Osteoblast (primary cell): ENCODE results near the gene FREM1. TPM values are rescaled to one million over a fixed set of nuclear protein-coding genes. Genes with fewer than 3 reads are reported as not detected.

ENCODE experiments used
- DNase-seq: peaks from one replicate; pipeline ENCODE4 v3.0.0; 2011; ENCODE audit warnings: low spot score, mixed read lengths; ENCODE audit not compliant: insufficient read length; ENCODE audit errors: missing footprints
- H2AFZ ChIP-seq: 2 replicates; pipeline ENCODE4 v1.6.0; 2011; ENCODE audit warnings: mild to moderate bottlenecking, low read length
- H3K27ac ChIP-seq: 2 replicates; pipeline ENCODE4 v1.5.1; 2011; ENCODE audit warnings: mild to moderate bottlenecking, low read depth, low read length, moderate library complexity
- H3K27me3 ChIP-seq: 2 replicates; pipeline ENCODE4 v1.6.0; 2012; ENCODE audit warnings: mild to moderate bottlenecking, control low read depth, inconsistent platforms, low read length, moderate library complexity; ENCODE audit not compliant: insufficient read depth
- H3K36me3 ChIP-seq: 2 replicates; pipeline ENCODE4 v1.5.1; 2011; ENCODE audit warnings: mild to moderate bottlenecking, low read length, control low read depth, moderate library complexity; ENCODE audit not compliant: insufficient read depth
- H3K4me1 ChIP-seq: 2 replicates; pipeline ENCODE4 v1.5.1; 2011; ENCODE audit warnings: mild to moderate bottlenecking, low read length, control low read depth, moderate library complexity; ENCODE audit not compliant: insufficient read depth
- H3K4me2 ChIP-seq: 2 replicates; pipeline ENCODE4 v1.6.0; 2011; ENCODE audit warnings: mild to moderate bottlenecking, low read length; ENCODE audit not compliant: insufficient read depth
- H3K4me3 ChIP-seq: fragments of 200-600 bp; sonication (generic); 3 replicates; pipeline ENCODE4 v1.5.1; 2012; ENCODE audit warnings: mild to moderate bottlenecking, low read length, inconsistent platforms; ENCODE audit not compliant: insufficient read depth
- H3K79me2 ChIP-seq: 2 replicates; pipeline ENCODE4 v1.6.0; 2012; ENCODE audit warnings: mild to moderate bottlenecking, low read length, control low read depth, inconsistent platforms; ENCODE audit not compliant: insufficient read depth
- H3K9me3 ChIP-seq: 2 replicates; pipeline ENCODE4 v1.5.1; 2011; ENCODE audit warnings: low read depth, low read length, control low read depth
- H4K20me1 ChIP-seq: 2 replicates; pipeline ENCODE4 v1.6.0; 2012; ENCODE audit warnings: mild to moderate bottlenecking, low read length, control low read depth; ENCODE audit not compliant: insufficient read depth
- total RNA-seq: library from RNA; depleted of rRNA; stranded (reverse); fragments of >200 nt; gene quantifications from 2 replicates; pipeline ENCODE4 v1.2.3, GENCODE V29; 2012
- TF ChIP-seq, protein P1 (sequence below): IDR thresholded peaks from 2 replicates; pipeline ENCODE4 v1.5.1; 2011; ENCODE audit warnings: mild to moderate bottlenecking, low read depth, low read length, moderate library complexity; ENCODE audit errors: extremely low read depth

The FREM1 gene
- total RNA-seq, 1 donor: 0.72 TPM

DNA sequence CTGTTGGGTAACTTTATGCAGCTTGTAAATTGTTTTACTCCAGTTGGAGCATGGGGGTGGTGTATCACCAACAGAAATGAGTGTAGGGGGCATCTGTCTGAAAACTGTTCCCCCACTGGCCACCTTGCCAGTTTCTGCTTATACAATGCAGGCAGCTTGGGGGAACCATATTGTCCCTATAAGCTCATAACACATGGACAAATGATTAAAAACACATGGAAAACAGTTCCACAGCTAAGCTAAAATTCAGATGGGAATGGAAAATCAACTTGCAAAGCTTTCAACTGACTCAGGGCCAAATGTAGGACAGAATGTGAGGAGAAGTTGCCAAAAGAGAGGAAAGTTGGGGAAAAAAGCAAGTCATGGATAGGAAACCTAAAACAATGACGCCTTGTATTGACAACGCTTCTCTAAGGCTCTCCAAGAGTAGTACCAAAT lies 179.7 kb downstream of the FREM1 start:
- no peaks in the 10 kb centered on the region for H3K36me3 ChIP-seq

DNA sequence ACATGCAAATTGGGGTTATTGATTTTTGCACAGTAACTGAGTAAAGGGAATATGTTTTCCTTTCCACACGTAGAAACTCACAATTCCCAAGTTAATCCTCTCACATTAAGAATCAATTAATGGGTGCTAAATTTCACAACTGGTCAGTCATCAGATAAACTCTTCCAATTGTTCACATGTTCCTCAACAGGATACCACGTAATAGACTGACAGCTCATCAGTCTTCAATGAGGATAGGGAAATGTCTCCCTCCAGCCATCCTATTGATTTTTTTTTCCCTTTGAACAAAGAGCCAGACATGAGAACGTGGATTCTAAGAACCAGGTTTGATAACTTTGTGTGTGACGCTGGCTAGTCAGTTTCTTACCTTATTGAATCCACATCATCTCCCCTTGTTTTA lies 186.9 kb downstream of the FREM1 start:
- H3K9me3 ChIP-seq: no peaks in the 10 kb centered on the region
- H3K4me2 ChIP-seq: no peak overlapping the region
- no peaks in the 10 kb centered on the region for H4K20me1 ChIP-seq
- H3K79me2 ChIP-seq: no peaks in the 10 kb centered on the region
- no peak overlapping the region for H2AFZ ChIP-seq
- no peaks in the 10 kb centered on the region for H3K4me1 ChIP-seq
- TF ChIP-seq, protein P1, sequence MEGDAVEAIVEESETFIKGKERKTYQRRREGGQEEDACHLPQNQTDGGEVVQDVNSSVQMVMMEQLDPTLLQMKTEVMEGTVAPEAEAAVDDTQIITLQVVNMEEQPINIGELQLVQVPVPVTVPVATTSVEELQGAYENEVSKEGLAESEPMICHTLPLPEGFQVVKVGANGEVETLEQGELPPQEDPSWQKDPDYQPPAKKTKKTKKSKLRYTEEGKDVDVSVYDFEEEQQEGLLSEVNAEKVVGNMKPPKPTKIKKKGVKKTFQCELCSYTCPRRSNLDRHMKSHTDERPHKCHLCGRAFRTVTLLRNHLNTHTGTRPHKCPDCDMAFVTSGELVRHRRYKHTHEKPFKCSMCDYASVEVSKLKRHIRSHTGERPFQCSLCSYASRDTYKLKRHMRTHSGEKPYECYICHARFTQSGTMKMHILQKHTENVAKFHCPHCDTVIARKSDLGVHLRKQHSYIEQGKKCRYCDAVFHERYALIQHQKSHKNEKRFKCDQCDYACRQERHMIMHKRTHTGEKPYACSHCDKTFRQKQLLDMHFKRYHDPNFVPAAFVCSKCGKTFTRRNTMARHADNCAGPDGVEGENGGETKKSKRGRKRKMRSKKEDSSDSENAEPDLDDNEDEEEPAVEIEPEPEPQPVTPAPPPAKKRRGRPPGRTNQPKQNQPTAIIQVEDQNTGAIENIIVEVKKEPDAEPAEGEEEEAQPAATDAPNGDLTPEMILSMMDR: no peak
- no peaks in the 10 kb centered on the region for H3K36me3 ChIP-seq
- no peak for DNase-seq
- H3K27me3 ChIP-seq: peaks cover 6% of the 10 kb centered on the region
- no peak overlapping the region for H3K4me3 ChIP-seq
- H3K27ac ChIP-seq: no peak overlapping the region

More for the DNA sequence above, 179.7 kb downstream of the FREM1 start:
- Histone ChIP-seq H2AFZ (no peak overlapping the region), H3K9me3 (no peaks in the 10 kb centered on the region), H4K20me1 (no peaks in the 10 kb centered on the region), H3K4me1 (no peaks in the 10 kb centered on the region), H3K27me3 (peaks cover 3% of the 10 kb centered on the region), H3K4me3 (no peak overlapping the region), H3K27ac (no peak overlapping the region), H3K4me2 (no peak overlapping the region), H3K79me2 (no peaks in the 10 kb centered on the region)
- no peak for DNase-seq
- TF ChIP-seq, protein P1: no peak

DNA sequence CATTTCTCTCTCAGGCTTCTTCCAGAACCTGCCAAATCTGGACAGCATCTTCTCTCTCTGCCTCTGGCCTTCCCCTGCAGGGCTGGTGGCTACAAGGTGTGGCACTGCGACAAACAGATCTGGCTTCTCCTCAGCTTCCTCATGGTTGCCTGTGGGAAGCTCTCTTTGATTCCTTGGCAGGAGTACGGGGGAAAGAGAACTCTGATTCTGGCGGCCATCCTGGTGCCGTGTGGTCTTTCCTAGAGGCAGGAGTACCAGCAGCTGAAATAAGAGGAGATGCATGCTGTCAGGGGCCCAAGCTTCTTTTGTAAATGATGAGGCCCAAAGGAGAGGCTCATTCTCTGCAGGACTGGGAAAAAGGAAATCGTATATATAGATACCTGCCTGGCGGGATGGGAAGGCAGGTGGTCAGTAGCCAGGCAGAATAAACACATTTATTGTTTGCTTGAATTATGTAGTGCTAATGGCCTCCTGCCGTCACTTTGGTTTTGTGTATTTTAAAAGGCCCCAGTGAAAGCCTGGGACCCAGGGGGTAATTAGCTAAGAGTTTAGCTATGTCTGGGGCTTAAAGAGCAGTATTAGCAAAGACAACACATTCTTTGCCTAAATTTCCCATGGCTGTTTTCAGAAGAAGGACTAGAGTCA lies 187.7 kb downstream of the FREM1 start, which contains the start of gene CER1:
Gene CER1 (minus strand): TSS at position 343 of the 645 bp plus-strand sequence. CDS start 61 bp downstream, at position 282.
- no peaks in the 10 kb centered on the region for H3K4me1 ChIP-seq
- no peak for DNase-seq
- H3K4me2 ChIP-seq: no peak within 1 kb of the TSS
- no peaks in the 10 kb centered on the region for H3K79me2 ChIP-seq
- TF ChIP-seq, protein P1: no peak
- no peaks in the 10 kb centered on the region for H3K9me3 ChIP-seq
- H3K36me3 ChIP-seq: no peaks in the 10 kb centered on the region
- peaks cover 6% of the 10 kb centered on the region for H3K27me3 ChIP-seq
- no peak within 1 kb of the TSS for H2AFZ ChIP-seq
- H3K27ac ChIP-seq: no peak within 1 kb of the TSS
- no peaks in the 10 kb centered on the region for H4K20me1 ChIP-seq
- H3K4me3 ChIP-seq: no peak within 1 kb of the TSS

DNA sequence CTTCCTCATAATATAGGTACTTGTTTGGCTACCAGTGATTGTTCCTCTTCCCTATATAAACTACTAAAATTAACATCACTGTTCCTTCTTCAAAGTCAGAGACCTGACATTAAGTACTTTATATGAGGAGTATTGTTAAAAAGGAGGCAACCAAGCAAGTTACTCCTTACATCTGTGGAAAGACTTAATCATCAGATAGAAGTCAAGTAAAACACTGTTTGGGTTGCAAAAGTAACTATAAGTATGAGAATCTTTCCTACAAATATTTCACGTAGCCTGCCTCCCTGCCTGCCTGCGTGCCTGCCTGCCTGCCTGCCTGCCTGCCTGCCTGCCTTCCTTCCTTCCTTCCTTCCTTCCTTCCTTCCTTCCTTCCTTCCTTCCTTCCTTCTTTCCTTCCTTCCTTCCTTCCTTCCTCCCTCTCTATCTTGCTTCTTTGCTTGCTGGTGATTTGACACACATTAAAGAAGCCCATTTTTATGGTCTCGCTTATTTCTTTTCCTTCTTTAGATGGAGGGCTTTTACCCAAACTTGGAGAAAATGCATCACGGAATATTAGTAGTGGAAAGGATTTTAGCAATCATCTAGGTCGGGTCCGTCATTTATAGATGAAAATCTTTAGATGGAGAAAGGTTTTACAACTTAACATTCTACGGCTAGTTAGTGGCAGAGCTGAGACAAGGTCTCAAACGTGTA lies 190.9 kb downstream of the FREM1 start:
- Histone ChIP-seq H3K79me2 (no peaks in the 10 kb centered on the region), H3K9me3 (no peaks in the 10 kb centered on the region), H2AFZ (no peak overlapping the region), H3K4me1 (no peaks in the 10 kb centered on the region), H3K27ac (no peak overlapping the region), H3K27me3 (peaks cover 6% of the 10 kb centered on the region), H4K20me1 (no peaks in the 10 kb centered on the region), H3K4me2 (no peak overlapping the region), H3K36me3 (no peaks in the 10 kb centered on the region), H3K4me3 (no peak overlapping the region)
- TF ChIP-seq, protein P1: no peak
- DNase-seq: no peak
